ENCODE results near the gene COQ2. TPM values are rescaled to one million over a fixed set of nuclear protein-coding genes. Genes with fewer than 3 reads are reported as not detected.

The COQ2 gene, protein sequence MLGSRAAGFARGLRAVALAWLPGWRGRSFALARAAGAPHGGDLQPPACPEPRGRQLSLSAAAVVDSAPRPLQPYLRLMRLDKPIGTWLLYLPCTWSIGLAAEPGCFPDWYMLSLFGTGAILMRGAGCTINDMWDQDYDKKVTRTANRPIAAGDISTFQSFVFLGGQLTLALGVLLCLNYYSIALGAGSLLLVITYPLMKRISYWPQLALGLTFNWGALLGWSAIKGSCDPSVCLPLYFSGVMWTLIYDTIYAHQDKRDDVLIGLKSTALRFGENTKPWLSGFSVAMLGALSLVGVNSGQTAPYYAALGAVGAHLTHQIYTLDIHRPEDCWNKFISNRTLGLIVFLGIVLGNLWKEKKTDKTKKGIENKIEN
- 11.7 and 14.6 TPM in 2 replicates for total RNA-seq

DNA sequence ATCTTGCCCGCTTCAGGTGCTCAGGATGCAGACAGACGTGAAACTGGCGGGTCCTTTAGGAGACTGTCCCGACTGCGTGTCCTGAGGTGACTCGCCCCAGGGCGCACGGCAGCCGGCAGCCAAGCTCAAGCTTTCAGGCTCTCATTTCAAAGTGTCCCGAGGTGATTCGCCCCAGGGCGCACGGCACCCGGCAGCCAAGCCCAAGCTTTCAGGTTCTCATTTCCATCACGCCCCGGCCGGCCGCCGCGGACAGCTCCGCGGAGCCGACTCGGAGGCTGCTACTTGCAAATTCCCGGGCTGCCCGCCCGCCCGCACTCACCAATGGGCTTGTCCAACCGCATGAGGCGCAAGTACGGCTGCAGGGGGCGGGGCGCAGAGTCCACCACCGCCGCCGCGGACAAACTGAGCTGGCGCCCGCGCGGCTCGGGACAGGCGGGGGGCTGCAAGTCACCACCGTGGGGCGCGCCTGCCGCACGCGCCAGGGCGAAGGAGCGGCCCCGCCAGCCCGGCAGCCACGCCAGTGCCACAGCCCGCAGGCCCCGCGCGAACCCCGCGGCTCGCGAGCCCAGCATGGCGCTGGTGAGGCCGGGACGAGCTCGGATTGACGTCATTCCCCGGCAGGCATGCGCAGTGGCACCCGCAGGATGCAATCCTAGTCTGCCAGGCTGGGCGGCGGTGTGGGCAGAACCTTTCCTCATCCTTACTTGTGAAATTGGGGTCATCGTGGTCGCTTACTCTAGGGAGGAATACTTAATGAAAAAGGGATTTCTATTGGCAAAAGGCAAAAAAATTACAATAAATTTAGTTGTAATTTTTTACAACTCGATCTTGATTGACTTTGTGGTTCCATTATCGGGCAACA, at the start of gene COQ2:
Gene COQ2 (minus strand): TSS at position 606 of the 862 bp plus-strand sequence. CDS start 34 bp downstream, at position 572.

Other genes starting within 250 kb of the COQ2 start
- 32.0 and 38.0 TPM in 2 replicates for gene COPS4, start 249.6 kb downstream of the COQ2 start, total RNA-seq
- 0.17 TPM in 1 of 2 replicates, not detected in the other for gene PLAC8, start 170.1 kb downstream of the COQ2 start, total RNA-seq
- gene HPSE, start 50.0 kb upstream of the COQ2 start, total RNA-seq, result 3.7 and 13.0 TPM in 2 replicates
- gene HELQ, start 171.0 kb upstream of the COQ2 start, total RNA-seq, result 7.6 and 8.9 TPM in 2 replicates
- gene MRPS18C, start 171.3 kb upstream of the COQ2 start, total RNA-seq, result 14.1 and 14.5 TPM in 2 replicates
- 16.9 and 19.5 TPM in 2 replicates for gene ABRAXAS1, start 200.3 kb upstream of the COQ2 start, total RNA-seq

All from pericardium fibroblast (primary cell).